Activated T-cell treated with anti-CD3 and anti-CD28 coated beads, Interleukin-2, amount 50 U/mL, for 72 hours (primary cell): ENCODE measurements around the gene DGKZ. TPM values are rescaled to one million over a fixed set of nuclear protein-coding genes. Genes with fewer than 3 reads are reported as not detected.

Experiments used
- ATAC-seq, 2 donors: fragments of 150-1000 bp; cut with Tn5 transposase; replicated peaks in 1 of 2; 2 replicates each; pipeline ENCODE4 v1.10.0; 2021; ENCODE audit warnings: moderate library complexity in 2 of 2, mild to moderate bottlenecking in 1 of 2
- DNase-seq, 2 donors: peaks; one replicate each; pipeline ENCODE4 v3.0.0; 2021 to 2022; ENCODE audit warnings: mixed read lengths in 1 of 2
- H3K27ac Mint-ChIP-seq: one replicate; pipeline ENCODE4 v1.8.0; 2022; ENCODE audit warnings: mild to moderate bottlenecking, moderate library complexity, mixed read lengths
- H3K27me3 Mint-ChIP-seq: one replicate; pipeline ENCODE4 v1.8.0; 2022; ENCODE audit warnings: low read depth, mixed read lengths
- H3K36me3 Mint-ChIP-seq, 2 donors: one replicate each; pipeline ENCODE4 v1.8.0; 2022; ENCODE audit warnings: mixed read lengths in 2 of 2, mild to moderate bottlenecking in 1 of 2; ENCODE audit not compliant: insufficient read depth in 2 of 2
- H3K4me1 Mint-ChIP-seq: one replicate; pipeline ENCODE4 v1.8.0; 2022; ENCODE audit warnings: low read depth, mixed read lengths
- H3K4me3 Mint-ChIP-seq, 2 donors: one replicate each; pipeline ENCODE4 v1.8.0; 2022; ENCODE audit warnings: mild to moderate bottlenecking in 2 of 2, mixed read lengths in 2 of 2, moderate library complexity in 2 of 2
- H3K9me3 Mint-ChIP-seq, 2 donors: one replicate each; pipeline ENCODE4 v1.8.0; 2022; ENCODE audit warnings: mixed read lengths in 2 of 2
- total RNA-seq, 2 donors: library from RNA; stranded (reverse); gene quantifications; one replicate each; pipeline ENCODE4 v1.2.3, GENCODE V29; 2022

The DGKZ gene
- total RNA-seq, 2 donors from 2014 or later = 84.2 to 94.0 TPM

DNA sequence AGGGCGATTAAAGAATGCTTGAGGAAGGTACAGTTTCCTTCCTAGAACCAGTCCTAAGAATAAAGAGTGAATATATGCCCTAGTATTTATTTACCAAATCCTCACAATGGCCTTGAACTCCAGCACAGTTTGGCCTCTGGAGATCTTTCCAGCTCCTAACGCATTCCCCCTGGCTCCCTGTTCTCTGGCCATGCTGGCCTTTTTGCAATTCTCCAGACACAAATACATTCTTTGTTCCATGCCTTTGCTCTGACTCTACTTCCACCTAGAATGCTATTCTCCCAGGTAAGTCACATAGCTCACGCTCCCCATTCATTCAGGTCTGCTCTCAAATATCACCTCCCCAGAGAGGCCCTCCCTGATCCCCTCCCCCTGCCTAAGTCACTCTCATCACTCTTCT, 3.7 kb upstream of the DGKZ start:
- Mint-ChIP-seq H3K9me3 (no peaks in the 10 kb centered on the region), H3K4me3 (no peak overlapping the region), H3K27me3 (no peaks in the 10 kb centered on the region), H3K4me1 (peaks cover 75% of the 10 kb centered on the region), H3K36me3 (peaks cover 0 to 1% of the 10 kb centered on the region in 2 donors), H3K27ac (no peak overlapping the region)
- DNase-seq = no peak
- no peak for ATAC-seq

DNA sequence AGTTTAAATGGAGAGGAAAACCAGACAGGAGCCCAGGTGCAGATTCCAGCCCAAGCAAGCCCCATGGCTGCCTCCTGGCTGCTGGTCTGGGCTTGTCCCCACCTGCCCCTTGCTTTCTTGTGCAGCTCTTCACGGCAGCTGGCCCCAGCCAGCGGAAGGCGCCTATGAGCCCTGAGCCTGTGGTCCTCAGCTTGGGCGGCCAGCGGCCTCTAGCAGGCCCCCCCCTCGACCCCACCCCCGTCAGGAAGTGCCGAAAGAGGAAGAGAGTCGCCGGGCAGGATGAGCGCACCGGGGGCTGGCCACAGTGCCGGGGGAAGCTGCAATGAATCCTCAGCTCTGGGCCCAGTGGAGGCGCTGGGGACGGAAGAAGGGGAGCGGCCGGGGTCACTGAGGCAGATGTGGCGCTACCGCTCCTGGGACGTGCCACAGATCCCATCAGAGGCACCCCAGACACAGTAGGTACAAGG, 2.1 kb upstream of the DGKZ start:
- DNase-seq = peak in 1 of 2 donors; percentile 37
- H3K4me3 Mint-ChIP-seq = peak overlapping the region; percentile 79 to 90

DNA sequence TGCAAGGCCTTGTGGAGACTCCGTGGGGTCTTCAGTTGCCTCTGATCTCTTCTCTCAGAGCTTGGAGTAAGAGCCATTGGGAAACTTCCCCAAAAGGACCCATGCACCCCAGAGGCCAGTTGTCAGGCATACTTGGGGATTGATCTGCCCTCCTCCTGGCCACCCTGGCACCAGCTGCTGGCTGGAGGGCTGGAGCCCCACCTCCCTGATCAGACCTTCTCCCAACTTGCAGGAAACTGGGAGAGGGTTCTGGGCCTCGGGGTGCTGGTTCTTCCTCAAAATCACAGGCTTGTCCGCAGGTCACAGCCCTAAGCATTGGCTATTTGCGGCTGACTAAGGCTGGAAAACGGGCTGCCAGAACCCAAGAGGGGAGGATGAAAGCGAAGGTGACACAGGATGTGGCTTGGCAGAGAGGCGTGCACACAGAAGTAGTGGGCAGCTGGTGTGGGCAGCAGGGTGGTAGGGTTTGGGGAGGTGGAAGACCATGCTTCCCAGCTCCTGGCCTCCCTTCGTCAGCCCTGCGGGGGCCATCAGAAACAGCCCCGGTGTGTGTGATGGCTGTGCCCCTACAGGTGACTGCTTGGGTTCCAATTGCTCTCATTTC, 1.3 kb upstream of the DGKZ start:
- peak; percentile 62 to 64 for DNase-seq
- peaks cover 81% of the 10 kb centered on the region for H3K4me1 Mint-ChIP-seq
- ATAC-seq = peak; percentile 10 to 32
- no peaks in the 10 kb centered on the region for H3K27me3 Mint-ChIP-seq
- H3K27ac Mint-ChIP-seq = peak overlapping the region; percentile 60
- no peaks in the 10 kb centered on the region for H3K9me3 Mint-ChIP-seq
- peaks cover 0 to 1% of the 10 kb centered on the region in 2 donors for H3K36me3 Mint-ChIP-seq
- peak overlapping the region; percentile 79 to 90 for H3K4me3 Mint-ChIP-seq

More for the DNA sequence above, 2.1 kb upstream of the DGKZ start:
- ATAC-seq = no peak
- peak overlapping the region; percentile 2 for H3K27ac Mint-ChIP-seq
- peaks cover 76% of the 10 kb centered on the region for H3K4me1 Mint-ChIP-seq
- H3K27me3 Mint-ChIP-seq = no peaks in the 10 kb centered on the region
- H3K36me3 Mint-ChIP-seq = peaks cover 0 to 1% of the 10 kb centered on the region in 2 donors
- H3K9me3 Mint-ChIP-seq = no peaks in the 10 kb centered on the region

DNA sequence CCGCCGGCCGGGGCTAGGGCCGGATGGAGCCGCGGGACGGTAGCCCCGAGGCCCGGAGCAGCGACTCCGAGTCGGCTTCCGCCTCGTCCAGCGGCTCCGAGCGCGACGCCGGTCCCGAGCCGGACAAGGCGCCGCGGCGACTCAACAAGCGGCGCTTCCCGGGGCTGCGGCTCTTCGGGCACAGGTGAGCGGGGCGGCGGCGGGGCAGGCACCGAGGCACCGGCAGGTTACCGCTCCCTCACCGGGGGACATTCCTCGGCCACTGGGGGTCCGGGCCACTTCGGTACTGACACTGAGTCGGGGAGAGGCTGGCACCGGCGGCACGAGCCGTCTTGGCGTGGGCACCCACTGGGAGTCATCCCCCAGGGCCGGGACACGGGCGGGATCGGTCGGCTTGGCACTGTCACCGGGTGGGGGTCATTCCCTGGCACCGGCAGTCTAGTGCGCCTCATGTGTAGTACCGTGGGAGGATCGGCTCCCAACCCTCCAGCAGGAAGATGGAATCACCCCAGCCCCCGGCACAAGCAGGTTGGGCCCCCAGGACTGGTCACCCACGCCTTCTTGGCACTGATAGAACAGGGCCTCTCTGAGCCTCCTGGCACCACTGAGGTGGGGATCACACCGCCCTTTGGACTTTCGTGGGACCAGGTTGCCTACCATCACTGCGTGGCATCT, 511 bp downstream of the DGKZ start:
- H3K27ac Mint-ChIP-seq = no peak overlapping the region
- ATAC-seq (no peak), DNase-seq (peak in 1 of 2 donors; percentile 24)

DNA sequence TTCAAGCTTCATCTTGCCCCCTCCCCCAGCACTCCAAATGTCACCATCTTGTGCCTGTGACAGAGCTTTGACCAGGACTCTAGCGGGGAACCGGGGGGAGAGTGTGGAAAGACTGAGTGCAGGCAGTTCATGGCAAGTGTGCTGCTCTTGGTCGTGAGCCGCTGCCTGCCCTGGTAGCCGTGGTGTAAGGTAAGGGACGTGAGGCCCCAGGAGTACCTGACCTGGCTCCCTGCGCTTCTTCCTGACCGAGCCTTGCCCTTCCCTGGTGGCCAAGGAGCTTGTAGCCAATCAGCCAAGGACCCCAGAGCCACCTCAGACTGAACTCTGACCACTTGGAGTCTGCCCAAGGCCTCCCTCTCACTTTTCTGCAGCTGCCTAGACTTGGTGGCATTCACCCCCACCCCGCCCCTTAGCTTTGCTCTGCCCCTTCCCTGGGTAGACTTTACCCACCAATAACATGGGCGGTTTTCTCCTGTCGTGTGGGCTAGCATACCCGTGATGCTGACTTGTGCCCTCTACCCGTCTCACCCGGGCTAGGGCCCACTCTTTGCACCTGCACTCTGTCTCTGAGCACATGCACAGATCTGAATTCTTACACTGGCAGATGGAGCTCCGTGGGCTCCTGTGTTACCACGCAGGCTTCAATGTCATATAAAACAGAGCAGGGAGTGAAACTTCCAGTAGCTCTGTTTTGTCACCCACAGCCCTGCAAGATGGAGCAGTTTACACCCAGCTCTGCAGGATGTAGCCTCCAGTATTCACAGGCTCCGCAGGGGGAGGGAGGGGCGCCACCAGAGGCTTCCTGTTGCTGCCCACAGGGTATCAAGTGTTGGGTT, 1.5 kb downstream of the DGKZ start:
- peak; percentile 66 to 74 for DNase-seq
- peak; percentile 19 to 29 for ATAC-seq
- H3K4me1 Mint-ChIP-seq = peaks cover 85% of the 10 kb centered on the region

More for the DNA sequence above, 511 bp downstream of the DGKZ start:
- Mint-ChIP-seq H3K36me3 (peaks cover 0 to 1% of the 10 kb centered on the region in 2 donors), H3K27me3 (no peaks in the 10 kb centered on the region), H3K4me1 (peaks cover 81% of the 10 kb centered on the region), H3K9me3 (no peaks in the 10 kb centered on the region), H3K4me3 (peak overlapping the region; percentile 92 to 98)

DNA sequence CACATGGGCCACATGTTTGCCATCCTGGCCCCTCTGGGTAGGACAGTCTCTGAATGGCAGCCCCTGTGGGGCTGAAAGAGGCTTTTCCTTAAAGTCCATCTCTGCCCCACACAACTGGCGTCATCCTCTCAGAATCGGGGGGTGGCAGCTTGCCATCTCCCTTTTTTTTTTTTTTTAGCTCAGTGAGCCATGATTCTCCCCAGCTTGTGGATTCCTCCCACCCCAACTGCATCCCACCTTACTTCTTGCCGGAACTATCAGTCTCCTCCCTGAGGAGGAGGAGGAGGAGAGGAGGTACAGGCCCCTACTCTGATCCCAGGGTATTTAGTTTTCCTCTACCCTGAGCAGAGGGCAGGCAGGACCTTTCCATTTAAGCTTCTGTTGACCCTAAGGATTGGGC, 3.4 kb downstream of the DGKZ start:
- Mint-ChIP-seq H3K27ac (no peak overlapping the region), H3K4me3 (peak overlapping the region; percentile 80 to 95), H3K9me3 (no peaks in the 10 kb centered on the region), H3K4me1 (peaks cover 82% of the 10 kb centered on the region), H3K36me3 (peaks cover 0 to 1% of the 10 kb centered on the region in 2 donors), H3K27me3 (no peaks in the 10 kb centered on the region)
- no peak for ATAC-seq
- no peak for DNase-seq

More for the DNA sequence above, 1.5 kb downstream of the DGKZ start:
- peak overlapping the region; percentile 92 to 98 for H3K4me3 Mint-ChIP-seq
- no peaks in the 10 kb centered on the region for H3K9me3 Mint-ChIP-seq
- no peaks in the 10 kb centered on the region for H3K27me3 Mint-ChIP-seq
- peak overlapping the region; percentile 85 for H3K27ac Mint-ChIP-seq
- H3K36me3 Mint-ChIP-seq = peaks cover 0 to 1% of the 10 kb centered on the region in 2 donors

DNA sequence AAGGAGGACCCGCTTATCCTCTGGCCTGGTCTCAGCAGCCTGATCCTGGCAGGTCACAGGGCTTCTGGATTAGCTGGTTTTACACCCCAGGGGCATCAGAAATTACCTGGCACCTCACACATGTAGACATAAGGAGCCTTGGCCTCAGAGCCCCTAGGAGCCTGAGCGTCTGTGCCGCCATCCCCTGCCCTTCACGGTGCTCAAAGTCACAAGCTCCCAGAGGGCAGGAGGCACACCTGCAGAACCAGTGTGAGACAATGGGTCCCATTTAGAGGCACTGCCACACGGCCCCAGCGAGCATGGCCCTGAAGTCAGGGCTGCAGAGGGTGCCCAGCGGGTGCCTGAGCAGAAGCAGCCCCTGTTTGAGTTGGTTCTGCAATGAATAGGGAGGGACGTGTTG, 3.9 kb downstream of the DGKZ start:
- Mint-ChIP-seq H3K27me3 (no peaks in the 10 kb centered on the region), H3K4me1 (peaks cover 82% of the 10 kb centered on the region), H3K36me3 (peaks cover 0 to 1% of the 10 kb centered on the region in 2 donors), H3K4me3 (peak overlapping the region; percentile 80 to 95), H3K27ac (peak overlapping the region; percentile 86), H3K9me3 (no peaks in the 10 kb centered on the region)
- DNase-seq (no peak), ATAC-seq (no peak)

DNA sequence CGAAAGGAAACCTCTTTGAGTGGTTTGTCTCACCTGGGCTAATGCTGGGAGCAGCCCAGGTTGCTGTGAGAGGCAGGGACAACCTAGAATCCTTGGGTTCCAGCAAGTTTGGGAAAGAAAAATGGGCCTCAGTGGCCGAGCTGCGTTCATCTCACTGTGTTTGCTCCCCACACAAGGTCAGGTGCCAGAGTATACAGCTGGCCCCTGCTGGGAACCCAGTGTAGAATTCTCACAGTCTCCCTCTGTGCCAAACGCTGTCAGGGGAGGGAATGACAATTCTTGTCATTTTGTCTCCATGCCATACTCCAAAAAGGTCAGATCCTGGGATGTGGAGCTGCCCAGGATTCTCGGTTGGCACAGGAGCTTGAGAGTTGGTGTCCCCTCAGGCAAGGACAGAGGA, 4.3 kb downstream of the DGKZ start:
- Mint-ChIP-seq H3K4me3 (peak overlapping the region; percentile 80 to 95), H3K36me3 (peaks cover 0 to 1% of the 10 kb centered on the region in 2 donors), H3K27ac (peak overlapping the region; percentile 86), H3K27me3 (no peaks in the 10 kb centered on the region), H3K9me3 (no peaks in the 10 kb centered on the region), H3K4me1 (peaks cover 82% of the 10 kb centered on the region)
- ATAC-seq = no peak
- no peak for DNase-seq

DNA sequence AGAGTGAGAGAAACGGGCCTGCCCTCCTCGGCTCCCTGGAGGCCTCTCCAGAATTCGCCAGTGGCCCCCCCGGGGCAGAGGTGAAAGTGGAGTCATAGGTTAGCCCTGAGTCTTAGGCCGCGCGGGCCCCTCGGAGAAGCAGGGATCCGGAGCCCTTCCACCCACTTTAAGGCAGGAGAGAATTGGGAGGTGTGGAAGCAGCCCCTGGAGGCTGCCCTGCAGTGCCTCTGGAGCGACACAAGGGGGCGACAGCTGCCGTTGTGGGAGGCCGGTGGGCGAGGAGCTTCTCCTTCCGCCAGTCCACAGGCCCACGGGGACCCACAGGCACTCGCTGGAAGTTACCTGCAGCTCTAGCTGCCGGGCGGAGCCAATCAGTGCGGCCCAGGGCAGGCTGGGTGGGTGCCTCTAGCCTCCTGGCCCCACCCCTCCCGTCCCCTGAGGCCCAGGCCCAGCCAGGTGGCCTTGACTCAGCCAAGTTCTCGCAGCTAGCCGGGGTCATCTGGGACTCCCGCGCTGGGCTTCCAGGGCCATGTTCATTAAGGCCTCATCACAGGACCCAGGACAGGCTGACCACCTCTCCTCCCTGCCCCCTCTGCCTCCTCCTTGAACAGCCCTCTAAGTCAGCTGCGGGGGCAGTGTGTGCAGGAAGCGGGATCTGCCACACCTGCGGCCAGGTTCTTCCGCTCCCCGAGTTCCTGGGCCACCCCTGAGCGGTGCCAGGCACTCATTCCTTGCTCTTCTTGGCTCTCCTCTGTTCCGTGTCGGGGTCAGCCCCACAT, 5.0 kb downstream of the DGKZ start:
- Mint-ChIP-seq H3K36me3 (no peaks in the 10 kb centered on the region), H3K4me3 (peak overlapping the region; percentile 80 to 95), H3K9me3 (no peaks in the 10 kb centered on the region), H3K27me3 (no peaks in the 10 kb centered on the region), H3K27ac (peak overlapping the region; percentile 86), H3K4me1 (peaks cover 82% of the 10 kb centered on the region)
- DNase-seq = peak; percentile 84 to 89
- ATAC-seq = peak; percentile 65 to 68

DNA sequence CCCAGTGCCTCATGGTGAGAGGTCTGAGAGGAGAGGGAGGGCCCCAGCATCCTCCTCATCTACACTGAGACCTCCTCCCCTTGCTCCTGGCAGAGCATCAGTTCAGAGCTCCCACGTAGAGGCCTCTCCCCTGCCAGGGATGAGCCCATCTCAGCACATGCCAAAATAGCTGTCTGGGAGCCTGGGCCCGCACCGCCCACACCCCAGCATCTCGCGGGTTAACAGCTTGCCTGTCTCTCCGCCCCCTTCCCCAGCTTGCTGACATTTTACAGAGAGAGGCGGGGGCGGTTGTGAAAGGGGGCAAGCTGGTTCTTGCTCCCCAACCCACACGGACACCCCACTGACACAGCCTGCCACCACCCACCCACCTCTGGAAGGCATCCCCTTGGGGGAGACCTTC, 6.4 kb downstream of the DGKZ start:
- DNase-seq (peak; percentile 66 to 76), ATAC-seq (peak; percentile 37 to 50)

DNA sequence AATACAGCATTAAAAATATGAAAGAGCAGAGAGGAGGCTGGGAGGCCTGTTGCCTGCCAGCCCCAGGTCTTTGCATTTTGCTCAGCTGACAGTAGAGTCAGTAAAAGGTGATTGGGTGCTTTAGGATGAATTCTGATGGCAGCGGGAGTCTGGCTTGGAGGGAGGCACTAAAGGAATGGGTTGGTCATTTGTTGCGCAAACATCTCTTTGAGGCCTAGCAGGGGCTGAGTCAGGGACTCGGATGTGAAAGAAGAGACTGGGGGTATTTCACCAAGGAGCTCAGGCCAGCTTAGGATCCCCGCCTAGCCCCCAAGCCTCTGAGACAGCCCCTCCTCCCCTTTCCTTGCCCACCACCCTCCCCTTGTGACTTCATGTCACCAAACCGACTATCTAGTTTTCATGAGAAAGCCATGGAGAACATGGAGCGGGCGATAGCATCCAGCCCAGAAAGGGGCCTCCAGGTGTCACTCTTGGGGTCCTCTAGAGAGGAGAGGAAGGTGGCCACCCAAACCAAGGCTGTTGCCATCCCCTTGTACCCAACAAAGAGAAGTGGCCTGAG, 9.7 kb downstream of the DGKZ start:
- no peaks in the 10 kb centered on the region for H3K9me3 Mint-ChIP-seq
- DNase-seq (no peak), ATAC-seq (no peak)
- no peaks in the 10 kb centered on the region for H3K36me3 Mint-ChIP-seq
- peaks cover 66% of the 10 kb centered on the region for H3K4me1 Mint-ChIP-seq
- no peaks in the 10 kb centered on the region for H3K27me3 Mint-ChIP-seq
- H3K4me3 Mint-ChIP-seq = no peak overlapping the region
- peak overlapping the region; percentile 92 for H3K27ac Mint-ChIP-seq

More for the DNA sequence above, 6.4 kb downstream of the DGKZ start:
- peak overlapping the region; percentile 80 to 95 for H3K4me3 Mint-ChIP-seq
- peaks cover 85% of the 10 kb centered on the region for H3K4me1 Mint-ChIP-seq
- no peaks in the 10 kb centered on the region for H3K36me3 Mint-ChIP-seq
- H3K9me3 Mint-ChIP-seq = no peaks in the 10 kb centered on the region
- H3K27ac Mint-ChIP-seq = peak overlapping the region; percentile 86
- H3K27me3 Mint-ChIP-seq = no peaks in the 10 kb centered on the region

DNA sequence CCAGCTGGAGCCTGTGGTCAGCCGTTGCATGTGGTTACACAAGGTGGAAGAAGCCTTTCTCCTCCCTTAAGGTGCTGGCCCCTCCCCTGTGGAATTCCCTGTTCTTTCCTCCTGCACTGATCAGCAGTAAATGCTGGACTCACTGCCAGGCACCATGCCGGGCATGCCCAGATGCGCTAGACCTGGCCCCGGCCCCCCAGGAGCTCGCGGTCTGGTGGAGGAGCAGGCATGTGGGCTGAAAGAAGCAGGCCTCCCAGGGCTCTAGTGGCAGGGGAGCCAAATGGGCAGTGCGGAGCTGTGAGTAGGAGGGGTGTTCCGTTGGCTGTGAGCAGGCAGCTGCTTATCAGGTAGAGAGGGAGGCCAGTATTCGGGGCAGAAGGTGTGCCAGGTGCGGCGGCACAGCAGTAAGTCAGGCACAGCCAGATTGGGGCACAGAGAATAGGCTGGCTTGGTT, 10.2 kb downstream of the DGKZ start:
- ATAC-seq (no peak), DNase-seq (no peak)
- no peaks in the 10 kb centered on the region for H3K36me3 Mint-ChIP-seq
- H3K27ac Mint-ChIP-seq = peak overlapping the region; percentile 21
- no peak overlapping the region for H3K4me3 Mint-ChIP-seq
- H3K9me3 Mint-ChIP-seq = no peaks in the 10 kb centered on the region
- H3K4me1 Mint-ChIP-seq = peaks cover 68% of the 10 kb centered on the region
- no peaks in the 10 kb centered on the region for H3K27me3 Mint-ChIP-seq
